Measurements from ENCODE around the gene RNF220. TPM values are rescaled to one million over a fixed set of nuclear protein-coding genes. Genes with fewer than 3 reads are reported as not detected.

The RNF220 gene
- total RNA-seq, 1 experiment from 2014 or later: 66.6 TPM

DNA sequence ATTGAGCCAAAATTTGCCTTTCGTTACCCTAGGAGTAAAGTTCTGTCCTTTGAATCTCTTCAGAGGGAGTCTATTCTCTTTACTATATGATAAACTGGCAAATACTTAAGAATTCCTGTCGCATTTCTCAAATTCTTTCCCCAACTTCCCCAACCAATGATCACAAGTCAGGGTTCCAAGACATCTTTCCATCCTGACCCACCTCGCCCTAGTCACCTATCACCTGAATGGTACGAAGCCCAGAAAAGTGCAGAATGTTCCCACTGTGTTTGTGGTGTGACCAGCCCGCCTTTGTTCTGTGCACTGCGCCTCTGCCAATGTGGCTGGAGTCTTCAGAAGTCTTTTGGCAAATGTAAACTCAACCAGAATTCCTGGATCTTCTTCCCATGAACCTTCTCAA is 132.5 kb downstream of the RNF220 start:
- ChIA-PET POLR2A (ENCODE audit: unreplicated experiment) (no interaction called here), CTCF (no interaction called here)
- TF ChIP-seq EZH2phosphoT487 (IDR thresholded peaks at IDR 0.05; ENCODE audit: borderline replicate concordance, low read length) (no peak), EZH2 (IDR thresholded peaks at IDR 0.05; ENCODE audit: low read length, unreplicated experiment) (no peak)
- TF ChIP-seq, protein P1, sequence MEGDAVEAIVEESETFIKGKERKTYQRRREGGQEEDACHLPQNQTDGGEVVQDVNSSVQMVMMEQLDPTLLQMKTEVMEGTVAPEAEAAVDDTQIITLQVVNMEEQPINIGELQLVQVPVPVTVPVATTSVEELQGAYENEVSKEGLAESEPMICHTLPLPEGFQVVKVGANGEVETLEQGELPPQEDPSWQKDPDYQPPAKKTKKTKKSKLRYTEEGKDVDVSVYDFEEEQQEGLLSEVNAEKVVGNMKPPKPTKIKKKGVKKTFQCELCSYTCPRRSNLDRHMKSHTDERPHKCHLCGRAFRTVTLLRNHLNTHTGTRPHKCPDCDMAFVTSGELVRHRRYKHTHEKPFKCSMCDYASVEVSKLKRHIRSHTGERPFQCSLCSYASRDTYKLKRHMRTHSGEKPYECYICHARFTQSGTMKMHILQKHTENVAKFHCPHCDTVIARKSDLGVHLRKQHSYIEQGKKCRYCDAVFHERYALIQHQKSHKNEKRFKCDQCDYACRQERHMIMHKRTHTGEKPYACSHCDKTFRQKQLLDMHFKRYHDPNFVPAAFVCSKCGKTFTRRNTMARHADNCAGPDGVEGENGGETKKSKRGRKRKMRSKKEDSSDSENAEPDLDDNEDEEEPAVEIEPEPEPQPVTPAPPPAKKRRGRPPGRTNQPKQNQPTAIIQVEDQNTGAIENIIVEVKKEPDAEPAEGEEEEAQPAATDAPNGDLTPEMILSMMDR (conservative IDR thresholded peaks at IDR 0.05; ENCODE audit: low read depth, low read length): no peak
- H3F3A ChIP-seq (ENCODE audit: low read length, unreplicated experiment): peaks cover 4% of the 10 kb centered on the region
- H3K4me2 ChIP-seq (ENCODE audit: low read length): no peak overlapping the region
- ATAC-seq (no peak), DNase-seq (no peak)
- no peaks in the 10 kb centered on the region for H3K27me3 ChIP-seq (ENCODE audit: low read length)
- no peaks in the 10 kb centered on the region for H3K36me3 ChIP-seq (ENCODE audit: low read depth, low read length)
- H3K9ac ChIP-seq (ENCODE audit: low read length): no peak overlapping the region
- H3K4me1 ChIP-seq (ENCODE audit: insufficient read depth, low read length): peaks cover 9% of the 10 kb centered on the region
- intact Hi-C loops (cut with micrococcal nuclease): no loop called here
- H4K20me1 ChIP-seq (ENCODE audit: low read length): no peaks in the 10 kb centered on the region
- no peaks in the 10 kb centered on the region for H3K9me2 ChIP-seq (replicated peaks; ENCODE audit: low read length)
- H3K27ac ChIP-seq (ENCODE audit: low read length): no peak overlapping the region
- H3K9me3 ChIP-seq (ENCODE audit: low read length): no peaks in the 10 kb centered on the region
- H2AFZ ChIP-seq (ENCODE audit: low read length): no peak overlapping the region
- H3K4me3 ChIP-seq (ENCODE audit: low read length): no peak overlapping the region
- no peaks in the 10 kb centered on the region for H3K79me2 ChIP-seq (ENCODE audit: low read length)
- BruUV-seq (replicated peaks): no TSS peak

DNA sequence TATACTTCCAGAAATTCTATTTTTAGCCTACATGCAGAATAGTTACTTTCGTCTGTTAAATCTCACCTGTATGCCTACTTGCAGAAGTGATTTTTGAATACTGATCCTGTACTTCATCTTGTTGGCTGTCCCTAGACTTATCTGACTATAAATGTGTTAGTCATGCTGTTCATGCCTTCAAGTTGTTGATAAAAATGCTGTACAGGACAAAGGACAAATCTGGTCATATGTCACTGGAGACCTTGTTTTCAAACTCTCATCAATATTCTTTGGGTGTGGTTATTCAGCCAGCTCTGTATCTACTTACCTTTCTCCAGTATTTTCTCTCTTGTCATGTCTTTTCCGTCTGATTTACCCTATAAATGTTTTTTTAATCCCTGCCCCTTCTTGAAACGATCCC is 132.9 kb downstream of the RNF220 start:
- ATAC-seq: no peak
- Histone ChIP-seq H3K9me3 (ENCODE audit: low read length) (no peaks in the 10 kb centered on the region), H3K27ac (ENCODE audit: low read length) (no peak overlapping the region), H3K9ac (ENCODE audit: low read length) (no peak overlapping the region), H3K9me2 (replicated peaks; ENCODE audit: low read length) (no peaks in the 10 kb centered on the region), H3K4me2 (ENCODE audit: low read length) (no peak overlapping the region), H3K36me3 (ENCODE audit: low read depth, low read length) (no peaks in the 10 kb centered on the region), H3K27me3 (ENCODE audit: low read length) (no peaks in the 10 kb centered on the region), H3K79me2 (ENCODE audit: low read length) (no peaks in the 10 kb centered on the region), H2AFZ (ENCODE audit: low read length) (no peak overlapping the region), H3K4me3 (ENCODE audit: low read length) (no peak overlapping the region), H3F3A (ENCODE audit: low read length, unreplicated experiment) (no peaks in the 10 kb centered on the region), H4K20me1 (ENCODE audit: low read length) (no peaks in the 10 kb centered on the region), H3K4me1 (ENCODE audit: insufficient read depth, low read length) (peaks cover 4% of the 10 kb centered on the region)
- CTCF ChIA-PET: no interaction called here
- no TSS peak for BruUV-seq (replicated peaks)
- intact Hi-C loops (cut with micrococcal nuclease): no loop called here
- TF ChIP-seq, protein P1 (conservative IDR thresholded peaks at IDR 0.05; ENCODE audit: low read depth, low read length): no peak
- TF ChIP-seq EZH2phosphoT487 (IDR thresholded peaks at IDR 0.05; ENCODE audit: borderline replicate concordance, low read length) (no peak), EZH2 (IDR thresholded peaks at IDR 0.05; ENCODE audit: low read length, unreplicated experiment) (no peak)
- POLR2A ChIA-PET (ENCODE audit: unreplicated experiment): no interaction called here
- no peak for DNase-seq

DNA sequence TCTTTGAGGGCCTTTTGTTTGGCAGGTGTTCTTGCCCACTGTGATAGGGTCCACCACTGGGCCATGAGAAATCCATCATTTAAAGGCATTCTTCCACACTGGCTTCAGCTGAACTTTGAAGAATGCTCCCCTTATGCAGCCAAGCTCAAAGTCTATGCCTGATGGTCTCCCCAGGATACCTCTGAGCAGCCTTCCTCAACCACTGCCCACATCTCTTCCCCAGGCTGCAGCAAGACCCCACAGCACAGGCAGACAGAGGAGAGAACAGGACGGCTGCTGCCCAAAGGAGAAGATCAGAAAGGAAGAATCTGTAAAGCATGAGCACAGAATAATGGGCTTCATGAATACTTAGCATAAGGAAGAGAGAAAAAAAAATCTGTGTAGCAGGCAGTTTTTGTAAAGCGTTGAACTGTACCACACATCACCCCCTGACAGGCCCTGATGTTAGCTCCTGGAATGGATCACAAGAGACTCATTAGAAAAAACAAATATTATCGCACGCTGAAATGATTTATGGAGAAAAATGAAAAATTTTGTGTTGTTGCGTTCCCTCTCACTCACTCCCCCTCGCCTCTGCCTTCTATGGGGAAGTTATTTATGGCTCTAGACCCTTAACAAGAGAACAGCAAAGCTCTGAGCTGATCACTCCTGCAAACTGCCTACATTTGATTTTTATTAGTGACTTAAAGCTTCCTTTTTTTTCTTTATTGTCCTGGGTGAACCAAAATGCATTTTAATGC is 135.1 kb downstream of the RNF220 start:
- POLR2A ChIA-PET (ENCODE audit: unreplicated experiment): no interaction called here
- no peak for ATAC-seq
- Histone ChIP-seq H3K36me3 (ENCODE audit: low read depth, low read length) (no peaks in the 10 kb centered on the region), H3F3A (ENCODE audit: low read length, unreplicated experiment) (no peaks in the 10 kb centered on the region), H4K20me1 (ENCODE audit: low read length) (no peaks in the 10 kb centered on the region), H3K9ac (ENCODE audit: low read length) (no peak overlapping the region), H3K9me3 (ENCODE audit: low read length) (no peaks in the 10 kb centered on the region), H3K27me3 (ENCODE audit: low read length) (no peaks in the 10 kb centered on the region), H3K4me2 (ENCODE audit: low read length) (no peak overlapping the region), H2AFZ (ENCODE audit: low read length) (no peak overlapping the region), H3K27ac (ENCODE audit: low read length) (no peak overlapping the region), H3K9me2 (replicated peaks; ENCODE audit: low read length) (no peaks in the 10 kb centered on the region), H3K4me1 (ENCODE audit: insufficient read depth, low read length) (no peaks in the 10 kb centered on the region), H3K79me2 (ENCODE audit: low read length) (no peaks in the 10 kb centered on the region), H3K4me3 (ENCODE audit: low read length) (no peak overlapping the region)
- TF ChIP-seq EZH2phosphoT487 (IDR thresholded peaks at IDR 0.05; ENCODE audit: borderline replicate concordance, low read length): no peak
- no peak for TF ChIP-seq EZH2 (IDR thresholded peaks at IDR 0.05; ENCODE audit: low read length, unreplicated experiment)
- TF ChIP-seq, protein P1 (conservative IDR thresholded peaks at IDR 0.05; ENCODE audit: low read depth, low read length): no peak
- intact Hi-C loops (cut with micrococcal nuclease): no loop called here
- no TSS peak for BruUV-seq (replicated peaks)
- CTCF ChIA-PET: no interaction called here
- no peak for DNase-seq
